HL-60 (cell line): Measurements from ENCODE around the gene BMPR2.

Experiments
- DNase-seq, 2 experiments: peaks; one replicate each; pipeline ENCODE4 v3.0.0-alpha.2; 2010 to 2020; ENCODE audit warnings: low read depth in 1 of 2, low spot score in 1 of 2
- H3K27ac ChIP-seq: fragments of 250-450 bp; sonication (Bioruptor Pico); replicated peaks from 2 replicates; pipeline ENCODE4 v1.5.1; 2020; ENCODE audit warnings: mild to moderate bottlenecking, moderate library complexity
- H3K27me3 ChIP-seq: fragments of 250-450 bp; sonication (Bioruptor Pico); 2 replicates; pipeline ENCODE4 v1.5.1; 2021; ENCODE audit warnings: mild to moderate bottlenecking, moderate library complexity; ENCODE audit not compliant: insufficient read depth, poor library complexity, severe bottlenecking
- H3K4me3 ChIP-seq: replicated peaks from 2 replicates; pipeline ENCODE4 v1.5.1; 2011; ENCODE audit warnings: mild to moderate bottlenecking, control low read depth, low read length; ENCODE audit not compliant: insufficient read depth
- CTCF ChIP-seq: IDR thresholded peaks from one replicate; pipeline ENCODE4 v1.5.1; 2011; ENCODE audit warnings: low read length, control low read depth, inconsistent platforms; ENCODE audit not compliant: insufficient read depth
- GABPA ChIP-seq: IDR thresholded peaks from 2 replicates; pipeline ENCODE4 v1.6.1; 2012; ENCODE audit warnings: low read depth
- POLR2AphosphoS5 ChIP-seq: IDR thresholded peaks from 2 replicates; pipeline ENCODE4 v1.6.1; 2012; ENCODE audit warnings: low read depth
- REST ChIP-seq: IDR thresholded peaks from 2 replicates; pipeline ENCODE4 v1.6.1; 2012; ENCODE audit warnings: low read depth; ENCODE audit not compliant: insufficient replicate concordance
- SPI1 ChIP-seq: IDR thresholded peaks from 2 replicates; pipeline ENCODE4 v1.6.1; 2012; ENCODE audit warnings: low read depth, mild to moderate bottlenecking, borderline replicate concordance

The BMPR2 gene

GRCh38 chr2:202418511-202418910 is 42.4 kb downstream of the BMPR2 start:
- no peaks in the 10 kb centered on the region for H3K27me3 ChIP-seq
- TF ChIP-seq REST (no peak), POLR2AphosphoS5 (no peak), GABPA (no peak), CTCF (no peak), SPI1 (no peak)
- no peak overlapping the region for H3K27ac ChIP-seq
- DNase-seq = no peak
- H3K4me3 ChIP-seq = no peak overlapping the region

GRCh38 chr2:202423139-202423538 is 47.0 kb downstream of the BMPR2 start:
- H3K4me3 ChIP-seq = no peak overlapping the region

GRCh38 chr2:202425036-202425435 is 48.9 kb downstream of the BMPR2 start:
- DNase-seq = no peak
- TF ChIP-seq CTCF (no peak), POLR2AphosphoS5 (no peak), GABPA (no peak), SPI1 (no peak), REST (no peak)
- Histone ChIP-seq H3K4me3 (no peak overlapping the region), H3K27ac (no peak overlapping the region), H3K27me3 (no peaks in the 10 kb centered on the region)

More at GRCh38 chr2:202423139-202423538, 47.0 kb downstream of the BMPR2 start:
- no peaks in the 10 kb centered on the region for H3K27me3 ChIP-seq
- no peak for TF ChIP-seq CTCF
- no peak for TF ChIP-seq GABPA
- no peak for TF ChIP-seq REST
- no peak for TF ChIP-seq SPI1
- TF ChIP-seq POLR2AphosphoS5 = no peak
- no peak overlapping the region for H3K27ac ChIP-seq
- no peak for DNase-seq
